T-helper 2 cell treated with Interferon-gamma antibody and Interleukin-4, amounts not matched to agents 100 ng/mL and 5 ng/mL, for 36 hours (primary cell): Measurements from ENCODE around the gene CITED2. TPM values are rescaled to one million over a fixed set of nuclear protein-coding genes. Genes with fewer than 3 reads are reported as not detected.
"Not testable (repeated sequence)": the region's sequence is repeated elsewhere in the genome, so short reads cannot be mapped to it uniquely, and the experiment has no call there.

Experiments
- intact Hi-C: fragments of 100-400 bp; cut with micrococcal nuclease; formaldehyde crosslinking; loops from one replicate; pipeline ENCODE4 v1.15.1; 2023
- total RNA-seq: library from RNA; stranded (reverse); gene quantifications from 2 replicates; pipeline ENCODE4 v1.2.3, GENCODE V29; 2022

Gene CITED2
- 48.2 and 51.5 TPM in 2 replicates for total RNA-seq

- intact Hi-C loops: loop anchor here (1.0 to 10.0 kb wide), 18 partner anchors 51 to 1550 kb away; partner anchors contain the start of genes ABRACL, CCDC28A and HECA
Measured at GRCh38 chr6:139374357-139375225, at the start of gene CITED2. Gene CITED2 (minus strand): TSS chr6:139374648. CDS start chr6:139373944, 704 bp downstream.

DNA sequence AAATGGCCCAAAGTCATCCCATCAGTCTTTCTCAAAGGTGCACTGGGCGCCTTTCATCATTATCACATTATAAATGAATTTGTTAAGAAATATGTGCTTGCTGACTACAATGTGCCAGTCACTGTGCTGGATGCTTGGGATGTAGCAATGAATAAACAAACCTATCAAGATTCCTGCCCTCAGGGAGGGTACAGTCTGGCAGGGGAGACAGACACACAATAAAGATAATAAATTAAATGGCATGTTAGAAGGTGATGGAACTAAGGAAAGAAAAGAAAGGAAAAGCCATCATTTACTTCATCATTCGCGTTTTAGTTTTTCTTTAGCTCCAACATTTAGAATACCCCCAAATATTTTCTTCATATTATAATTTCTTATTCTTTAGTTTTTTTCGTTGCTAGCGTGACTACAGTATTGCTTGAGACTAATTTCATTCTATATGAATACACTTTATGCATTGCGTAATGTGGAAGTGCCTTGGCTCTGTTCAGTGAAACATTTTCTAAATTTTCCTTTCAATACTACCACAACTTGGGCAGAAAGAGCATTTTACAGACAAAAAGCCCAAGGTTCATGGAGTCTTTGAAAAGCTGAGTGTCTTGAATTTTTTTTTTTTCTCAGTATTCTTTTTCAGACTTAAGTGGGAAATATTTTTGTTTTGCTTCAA, 48.7 kb upstream of the CITED2 start:
- intact Hi-C loops: no loop called here

GRCh38 chr6:139422105-139423036, 47.9 kb upstream of the CITED2 start:
- intact Hi-C loops: no loop called here

DNA sequence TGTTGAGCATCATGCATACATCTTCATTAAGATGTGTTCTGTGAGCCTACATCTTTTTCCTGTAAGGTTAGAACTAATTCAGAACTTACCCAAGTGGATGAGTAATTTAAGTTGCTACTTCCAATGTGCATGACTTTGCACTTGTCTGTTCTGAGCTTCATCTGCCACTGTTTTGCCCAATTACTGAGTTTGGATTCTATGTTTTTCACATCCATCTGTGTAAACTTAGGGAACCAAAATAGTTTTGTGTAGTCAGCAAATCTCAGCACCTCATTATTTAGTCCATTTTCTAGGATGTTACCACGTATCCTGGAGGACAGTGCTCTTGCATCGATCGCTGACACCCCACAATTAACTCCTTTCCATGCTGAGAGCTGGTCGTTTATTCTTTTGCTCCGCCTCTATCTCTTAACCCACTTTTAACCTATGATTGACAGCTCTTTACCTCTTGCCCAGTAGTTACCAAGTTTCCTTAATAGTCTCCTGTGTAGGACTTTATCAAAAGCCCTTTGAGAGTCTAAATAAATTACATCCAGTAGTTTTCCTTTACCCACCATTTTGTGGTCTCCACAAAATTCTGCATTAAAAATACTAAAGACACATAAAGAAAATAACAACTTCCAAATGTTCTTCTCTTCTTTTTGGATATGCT, 44.2 kb upstream of the CITED2 start:
- intact Hi-C loops: no loop called here

DNA sequence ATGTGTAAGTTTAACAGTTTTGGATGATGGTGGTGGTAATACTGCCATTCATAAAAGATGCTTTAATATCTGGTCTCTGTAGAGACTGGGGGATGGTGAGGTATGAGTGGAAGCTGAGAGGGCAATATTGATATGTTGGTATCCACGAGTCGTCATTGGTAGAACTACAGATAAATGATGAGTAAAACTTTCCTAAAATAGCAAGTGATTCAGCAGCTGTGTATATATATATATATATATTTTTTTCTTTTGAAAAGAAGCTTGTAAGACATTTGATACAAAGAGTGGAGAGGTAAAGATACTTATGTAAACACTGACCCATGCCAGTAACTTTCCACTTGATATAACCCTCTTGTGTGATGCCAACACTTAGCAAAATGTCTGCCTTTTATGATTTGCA, 41.7 kb upstream of the CITED2 start:
- intact Hi-C loops: no loop called here

DNA sequence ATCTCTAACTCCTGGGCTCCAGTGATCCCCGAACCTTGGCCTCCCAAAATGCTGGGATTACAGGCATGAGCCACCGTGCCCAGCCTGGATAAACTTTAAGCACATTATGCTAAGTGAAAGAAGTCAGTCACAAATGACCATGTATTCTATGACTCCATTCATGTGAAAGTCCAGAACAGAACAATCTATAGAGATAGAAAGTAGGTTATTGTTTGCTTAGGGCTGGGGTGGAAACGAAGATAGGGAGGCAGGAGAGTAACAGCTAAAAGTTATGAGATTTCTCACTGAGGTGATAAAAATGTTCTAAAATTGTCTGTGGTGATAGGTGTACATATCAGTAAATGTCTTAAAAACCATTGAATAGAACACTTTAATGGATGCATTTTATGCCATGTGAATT, 40.9 kb upstream of the CITED2 start:
- intact Hi-C loops: no loop called here

DNA sequence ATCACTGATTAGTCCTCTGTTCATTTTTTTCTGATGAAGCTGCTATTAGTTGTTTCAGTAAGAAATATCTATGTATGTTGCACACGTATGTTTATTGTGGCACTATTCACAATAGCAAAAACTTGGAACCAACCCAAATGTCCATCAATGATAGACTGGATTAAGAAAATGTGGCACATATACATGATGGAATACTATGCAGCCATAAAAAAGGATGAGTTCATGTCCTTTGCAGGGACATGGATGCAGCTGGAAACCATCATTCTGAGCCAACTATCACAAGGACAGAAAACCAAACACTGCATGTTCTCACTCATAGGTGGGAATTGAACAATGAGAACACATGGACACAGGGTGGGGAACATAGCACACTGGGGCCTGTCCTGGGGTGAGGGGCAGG, 37.7 kb upstream of the CITED2 start:
- intact Hi-C loops: not testable (repeated sequence)

DNA sequence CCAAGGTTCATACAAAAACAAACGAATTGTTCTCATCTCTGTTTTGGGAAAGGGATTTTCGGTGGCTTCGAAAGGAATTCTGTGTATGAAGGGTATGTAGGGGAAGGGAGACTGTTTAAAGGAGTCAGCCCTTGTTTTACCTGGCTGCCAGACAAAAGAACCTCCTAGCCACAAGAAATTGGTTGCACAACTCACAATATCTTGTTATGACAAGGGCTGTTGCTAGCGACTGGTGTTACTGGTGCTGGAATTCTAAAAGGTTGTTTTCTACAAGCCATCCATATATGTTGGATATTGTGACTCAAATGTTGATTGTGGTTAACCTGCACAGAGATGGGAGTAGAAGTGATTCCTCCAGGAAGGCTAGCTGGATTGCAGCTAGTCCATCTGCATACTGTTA, 34.6 kb upstream of the CITED2 start:
- intact Hi-C loops: no loop called here

GRCh38 chr6:139407718-139408222, 33.3 kb upstream of the CITED2 start:
- intact Hi-C loops: no loop called here

DNA sequence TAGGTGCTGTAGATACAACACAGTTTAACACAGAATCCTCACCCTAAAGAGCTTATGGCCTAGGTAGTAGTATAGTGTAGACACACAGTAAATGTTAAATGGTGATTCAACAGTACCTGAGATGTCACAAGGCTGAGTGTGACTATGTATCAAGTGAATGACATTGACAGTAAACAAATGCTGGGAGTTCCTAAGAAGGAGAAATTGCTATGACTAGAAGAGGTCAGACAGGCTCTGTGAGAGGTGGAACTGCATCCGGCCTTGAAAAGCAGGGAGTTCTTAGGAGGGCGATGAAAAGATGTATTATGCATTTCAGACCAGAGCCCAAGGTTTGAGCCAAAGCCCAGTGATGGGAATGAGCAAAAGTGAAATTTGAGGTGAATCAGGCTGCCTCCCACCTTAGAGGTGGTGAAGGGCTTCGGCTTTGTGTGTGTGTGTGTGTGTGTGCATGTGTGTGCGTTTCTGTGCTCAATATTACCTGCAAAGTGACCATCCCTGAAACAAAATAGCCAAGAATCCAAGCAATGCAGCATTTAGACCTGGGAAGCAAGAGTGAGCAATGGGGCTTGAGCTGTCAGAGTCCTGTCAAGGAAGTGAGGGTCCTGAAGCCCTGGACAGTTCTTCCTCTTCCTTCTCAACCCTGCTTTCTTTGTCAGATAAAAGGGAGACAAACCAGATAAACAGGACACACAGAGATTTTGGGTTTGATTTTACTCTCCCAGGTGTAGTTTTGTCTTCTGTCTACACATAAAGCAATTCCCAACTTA, 32.3 kb upstream of the CITED2 start:
- intact Hi-C loops: no loop called here

- intact Hi-C loops: no loop called here
Measured at GRCh38 chr6:139402876-139403386, 28.5 kb upstream of the CITED2 start.

DNA sequence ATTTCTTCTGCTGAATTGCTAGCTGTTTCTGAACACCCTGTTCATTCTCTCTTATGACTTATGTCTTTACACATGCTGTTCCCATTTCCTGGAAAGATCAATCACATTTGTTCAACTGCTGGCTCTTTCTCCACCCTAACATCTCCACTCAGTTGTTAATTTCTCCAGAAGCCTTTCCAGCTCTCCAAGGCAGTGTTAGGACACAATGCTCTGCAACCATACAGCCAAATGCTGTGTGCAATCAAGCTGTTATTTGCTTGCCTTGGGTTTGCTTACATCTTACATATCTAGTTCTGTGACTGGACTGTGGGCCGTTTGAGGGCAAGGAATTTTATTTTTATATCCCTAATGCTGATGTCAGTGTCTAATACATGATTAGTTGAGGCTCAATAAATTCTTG, 24.2 kb upstream of the CITED2 start:
- intact Hi-C loops: no loop called here

- intact Hi-C loops: no loop called here
Measured at GRCh38 chr6:139395891-139396301, 21.4 kb upstream of the CITED2 start.

DNA sequence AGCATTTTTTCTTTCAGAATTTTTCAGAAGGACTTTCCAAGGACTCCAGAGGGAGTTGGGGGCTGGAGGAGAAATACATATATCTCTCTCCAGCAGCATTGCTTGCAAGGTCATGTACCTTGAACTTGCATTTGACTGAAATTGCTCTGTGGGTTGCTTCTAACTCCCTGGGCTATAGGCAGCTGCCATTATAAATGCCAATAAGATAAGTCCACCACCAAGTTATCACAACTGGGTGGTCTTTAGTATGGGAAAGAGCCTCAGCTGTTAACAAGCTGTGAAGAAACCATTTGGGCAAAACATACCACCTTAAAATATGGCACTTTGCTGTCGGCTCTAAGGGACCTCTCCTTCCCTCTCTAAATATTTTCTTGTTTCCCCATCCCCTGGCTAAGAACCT, 20.9 kb upstream of the CITED2 start:
- intact Hi-C loops: no loop called here

- intact Hi-C loops: no loop called here
Measured at GRCh38 chr6:139394027-139394649, 19.7 kb upstream of the CITED2 start.

DNA sequence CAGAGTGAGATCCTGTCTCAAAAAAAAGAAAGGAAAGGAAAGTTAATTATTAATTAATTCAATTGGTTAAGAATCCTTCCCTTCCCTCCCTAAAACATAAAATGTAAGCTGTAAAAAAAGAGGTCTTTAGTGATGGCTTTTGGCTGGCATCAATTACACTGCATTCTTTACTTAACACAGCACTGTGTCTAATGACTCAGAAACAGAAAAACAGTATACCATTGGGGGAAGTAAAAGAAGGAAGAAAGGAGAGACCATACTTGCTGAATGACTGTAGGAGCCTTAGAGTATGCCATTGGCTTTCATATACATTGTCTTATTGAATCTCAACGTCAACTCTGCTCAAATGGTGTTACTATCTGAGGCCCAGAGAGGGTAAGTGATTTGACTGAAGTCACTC, 18.3 kb upstream of the CITED2 start:
- intact Hi-C loops: no loop called here

GRCh38 chr6:139391709-139392108, 17.3 kb upstream of the CITED2 start:
- intact Hi-C loops: no loop called here

DNA sequence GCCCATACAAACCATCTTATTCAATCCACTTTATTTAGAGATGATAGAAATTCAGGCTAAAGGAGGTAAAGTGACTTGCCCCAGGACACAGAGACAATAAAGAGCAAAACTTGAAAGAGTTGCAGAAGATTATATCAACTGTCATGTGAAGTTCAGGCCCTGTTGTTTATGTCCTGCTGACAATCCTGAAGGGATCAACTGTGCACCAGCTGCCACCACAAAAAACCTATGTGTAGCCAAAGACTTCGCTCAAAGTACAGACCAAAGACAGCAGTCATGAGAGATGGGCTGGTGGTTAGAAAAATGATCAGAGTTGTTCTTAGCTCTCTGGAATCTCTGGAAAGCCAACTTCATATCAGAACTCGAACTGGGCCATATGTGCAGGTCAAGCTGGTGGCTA, 16.0 kb upstream of the CITED2 start:
- intact Hi-C loops: no loop called here

- intact Hi-C loops: no loop called here
Measured at GRCh38 chr6:139388384-139388783, 13.9 kb upstream of the CITED2 start.
